Endothelial cell of umbilical vein (primary cell): Measurements from ENCODE around the gene FAM98A.

Experiments
- EZH2 ChIP-seq: IDR thresholded peaks from 2 replicates; pipeline ENCODE4 v1.6.1; 2012; ENCODE audit warnings: borderline replicate concordance, low read depth, mild to moderate bottlenecking, moderate library complexity, low read length, inconsistent platforms; ENCODE audit not compliant: severe bottlenecking
- FOS ChIP-seq: IDR thresholded peaks from 2 replicates; pipeline ENCODE4 v1.6.1; 2011; ENCODE audit warnings: mild to moderate bottlenecking, low read length, moderate library complexity, borderline replicate concordance; ENCODE audit not compliant: insufficient read depth
- GATA2 ChIP-seq: IDR thresholded peaks from 2 replicates; pipeline ENCODE4 v1.7.0; 2011; ENCODE audit warnings: low read depth, mild to moderate bottlenecking, moderate library complexity, mixed read lengths, low read length; ENCODE audit not compliant: insufficient read length, insufficient read depth
- MYC ChIP-seq: IDR thresholded peaks from one replicate; pipeline ENCODE4 v1.6.1; 2011; ENCODE audit warnings: mild to moderate bottlenecking, low read depth, low read length
- POLR2A ChIP-seq: IDR thresholded peaks from 2 replicates; pipeline ENCODE4 v1.6.1; 2012; ENCODE audit warnings: low read depth, mild to moderate bottlenecking, control low read depth, low read length
- POLR2AphosphoS5 ChIP-seq: IDR thresholded peaks from 2 replicates; pipeline ENCODE4 v1.6.1; 2012; ENCODE audit warnings: low read depth, mild to moderate bottlenecking, control low read depth, low read length, moderate library complexity; ENCODE audit not compliant: insufficient read depth
- TF ChIP-seq, protein P1 (sequence below), 2 donors: IDR thresholded peaks; 1 replicate in 1 of 2; 2 replicates in 1 of 2; pipeline ENCODE4 v1.5.1; 2011; ENCODE audit warnings: low read length in 2 of 2, mild to moderate bottlenecking in 2 of 2, moderate library complexity in 2 of 2, control low read depth in 1 of 2, inconsistent platforms in 1 of 2, low read depth in 1 of 2; ENCODE audit not compliant: insufficient read depth in 1 of 2; ENCODE audit errors: extremely low read depth in 1 of 2

DNA sequence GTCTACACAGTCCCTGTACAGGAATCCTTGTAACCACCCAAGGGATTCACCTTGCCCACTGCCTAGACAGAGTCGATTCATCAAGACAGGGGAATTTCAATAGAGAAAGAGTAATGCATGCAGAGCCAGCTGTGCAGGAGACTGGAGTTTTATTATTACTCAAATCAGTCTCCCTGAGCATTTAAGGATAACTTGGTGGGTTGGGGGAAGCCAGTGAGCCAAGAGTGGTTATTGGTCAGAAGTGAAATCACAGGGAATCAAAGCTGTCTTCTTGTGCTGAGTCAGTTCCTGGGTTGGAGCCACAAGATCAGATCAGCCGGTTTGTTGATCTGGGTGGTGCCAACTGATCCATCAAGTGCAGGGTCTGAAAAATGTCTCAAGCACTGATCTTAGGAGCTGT, 17.8 kb upstream of the FAM98A start:
- TF ChIP-seq, protein P1, sequence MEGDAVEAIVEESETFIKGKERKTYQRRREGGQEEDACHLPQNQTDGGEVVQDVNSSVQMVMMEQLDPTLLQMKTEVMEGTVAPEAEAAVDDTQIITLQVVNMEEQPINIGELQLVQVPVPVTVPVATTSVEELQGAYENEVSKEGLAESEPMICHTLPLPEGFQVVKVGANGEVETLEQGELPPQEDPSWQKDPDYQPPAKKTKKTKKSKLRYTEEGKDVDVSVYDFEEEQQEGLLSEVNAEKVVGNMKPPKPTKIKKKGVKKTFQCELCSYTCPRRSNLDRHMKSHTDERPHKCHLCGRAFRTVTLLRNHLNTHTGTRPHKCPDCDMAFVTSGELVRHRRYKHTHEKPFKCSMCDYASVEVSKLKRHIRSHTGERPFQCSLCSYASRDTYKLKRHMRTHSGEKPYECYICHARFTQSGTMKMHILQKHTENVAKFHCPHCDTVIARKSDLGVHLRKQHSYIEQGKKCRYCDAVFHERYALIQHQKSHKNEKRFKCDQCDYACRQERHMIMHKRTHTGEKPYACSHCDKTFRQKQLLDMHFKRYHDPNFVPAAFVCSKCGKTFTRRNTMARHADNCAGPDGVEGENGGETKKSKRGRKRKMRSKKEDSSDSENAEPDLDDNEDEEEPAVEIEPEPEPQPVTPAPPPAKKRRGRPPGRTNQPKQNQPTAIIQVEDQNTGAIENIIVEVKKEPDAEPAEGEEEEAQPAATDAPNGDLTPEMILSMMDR (IDR thresholded peaks at IDR 0.05; ENCODE audit: extremely low read depth in 1 of 2, insufficient read depth in 1 of 2, low read depth in 1 of 2, low read length in 2 of 2): no peak
- TF ChIP-seq POLR2A (no peak), EZH2 (no peak), POLR2AphosphoS5 (no peak), GATA2 (no peak), FOS (no peak), MYC (no peak)
